ENCODE results near the gene SYNPO2. TPM values are rescaled to one million over a fixed set of nuclear protein-coding genes. Genes with fewer than 3 reads are reported as not detected.

The SYNPO2 gene
- total RNA-seq, 4 donors from 2014 or later, result 998 to 4,186 (median 1,764) TPM

DNA sequence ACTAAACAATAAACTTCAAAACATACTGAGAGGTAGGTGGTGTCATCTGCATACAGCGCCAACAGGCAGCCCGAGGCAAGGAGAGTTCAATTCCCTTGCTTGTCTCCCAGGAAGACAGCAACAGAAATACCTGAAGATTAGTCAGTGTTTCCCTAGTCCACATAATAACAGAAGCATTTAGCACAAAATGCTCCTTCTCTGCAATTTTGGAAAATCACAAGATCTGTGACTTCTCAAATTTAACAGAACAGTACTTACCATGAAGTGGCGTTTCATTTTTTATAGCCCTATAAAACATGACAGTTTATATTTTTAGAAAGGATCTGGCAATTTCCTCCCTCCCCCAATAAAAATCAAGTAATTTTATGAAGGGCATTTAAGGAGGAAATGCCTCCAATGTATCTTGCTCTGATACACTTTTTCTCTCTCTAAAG lies 179.9 kb downstream of the SYNPO2 start:
- Histone ChIP-seq H3K4me3 (no peak overlapping the region), H3K27ac (no peak overlapping the region), H3K9me3 (no peaks in the 10 kb centered on the region), H3K27me3 (no peaks in the 10 kb centered on the region), H3K36me3 (no peaks in the 10 kb centered on the region), H3K4me1 (no peaks in the 10 kb centered on the region)
- in situ Hi-C loops (cut with MboI; ENCODE audit: low sequenced_read_pairs in 4 of 4), result no loop called here
- intact Hi-C loops (cut with DNase I; ENCODE audit: low total_unique reads), result loop anchor here (10.0 kb wide), 1 partner anchor 1846 kb away; no protein-coding TSS in a partner anchor
- ATAC-seq (no peak), DNase-seq (no peak)
- TF ChIP-seq POLR2A (IDR thresholded peaks at IDR 0.05), result no peak
- TF ChIP-seq, protein P1, sequence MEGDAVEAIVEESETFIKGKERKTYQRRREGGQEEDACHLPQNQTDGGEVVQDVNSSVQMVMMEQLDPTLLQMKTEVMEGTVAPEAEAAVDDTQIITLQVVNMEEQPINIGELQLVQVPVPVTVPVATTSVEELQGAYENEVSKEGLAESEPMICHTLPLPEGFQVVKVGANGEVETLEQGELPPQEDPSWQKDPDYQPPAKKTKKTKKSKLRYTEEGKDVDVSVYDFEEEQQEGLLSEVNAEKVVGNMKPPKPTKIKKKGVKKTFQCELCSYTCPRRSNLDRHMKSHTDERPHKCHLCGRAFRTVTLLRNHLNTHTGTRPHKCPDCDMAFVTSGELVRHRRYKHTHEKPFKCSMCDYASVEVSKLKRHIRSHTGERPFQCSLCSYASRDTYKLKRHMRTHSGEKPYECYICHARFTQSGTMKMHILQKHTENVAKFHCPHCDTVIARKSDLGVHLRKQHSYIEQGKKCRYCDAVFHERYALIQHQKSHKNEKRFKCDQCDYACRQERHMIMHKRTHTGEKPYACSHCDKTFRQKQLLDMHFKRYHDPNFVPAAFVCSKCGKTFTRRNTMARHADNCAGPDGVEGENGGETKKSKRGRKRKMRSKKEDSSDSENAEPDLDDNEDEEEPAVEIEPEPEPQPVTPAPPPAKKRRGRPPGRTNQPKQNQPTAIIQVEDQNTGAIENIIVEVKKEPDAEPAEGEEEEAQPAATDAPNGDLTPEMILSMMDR (IDR thresholded peaks at IDR 0.05 in 4 of 5, conservative IDR thresholded peaks at IDR 0.05 in 1 of 5), result no peak

DNA sequence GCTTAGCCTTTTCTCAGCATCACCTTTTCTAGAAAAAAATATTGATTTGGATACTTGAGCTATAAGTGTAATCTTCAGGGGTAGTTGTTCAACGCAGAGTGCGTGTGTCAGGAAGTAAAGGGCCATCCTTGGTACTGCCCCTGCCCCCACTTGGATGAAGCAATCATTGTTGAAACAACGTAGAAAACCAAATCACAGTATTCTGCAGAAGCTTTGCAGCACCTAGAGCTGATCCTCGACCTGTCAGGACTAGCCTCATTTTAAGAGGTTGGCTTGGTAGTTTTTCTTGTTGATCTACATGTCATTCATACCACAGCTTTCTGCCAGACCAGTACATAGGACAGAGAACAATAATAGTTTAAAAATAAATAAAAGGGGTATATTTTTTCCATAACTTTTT lies 181.6 kb downstream of the SYNPO2 start:
- H3K27me3 ChIP-seq, result no peaks in the 10 kb centered on the region
- TF ChIP-seq, protein P1 (IDR thresholded peaks at IDR 0.05 in 4 of 5, conservative IDR thresholded peaks at IDR 0.05 in 1 of 5), result no peak
- TF ChIP-seq POLR2A (IDR thresholded peaks at IDR 0.05), result no peak

DNA sequence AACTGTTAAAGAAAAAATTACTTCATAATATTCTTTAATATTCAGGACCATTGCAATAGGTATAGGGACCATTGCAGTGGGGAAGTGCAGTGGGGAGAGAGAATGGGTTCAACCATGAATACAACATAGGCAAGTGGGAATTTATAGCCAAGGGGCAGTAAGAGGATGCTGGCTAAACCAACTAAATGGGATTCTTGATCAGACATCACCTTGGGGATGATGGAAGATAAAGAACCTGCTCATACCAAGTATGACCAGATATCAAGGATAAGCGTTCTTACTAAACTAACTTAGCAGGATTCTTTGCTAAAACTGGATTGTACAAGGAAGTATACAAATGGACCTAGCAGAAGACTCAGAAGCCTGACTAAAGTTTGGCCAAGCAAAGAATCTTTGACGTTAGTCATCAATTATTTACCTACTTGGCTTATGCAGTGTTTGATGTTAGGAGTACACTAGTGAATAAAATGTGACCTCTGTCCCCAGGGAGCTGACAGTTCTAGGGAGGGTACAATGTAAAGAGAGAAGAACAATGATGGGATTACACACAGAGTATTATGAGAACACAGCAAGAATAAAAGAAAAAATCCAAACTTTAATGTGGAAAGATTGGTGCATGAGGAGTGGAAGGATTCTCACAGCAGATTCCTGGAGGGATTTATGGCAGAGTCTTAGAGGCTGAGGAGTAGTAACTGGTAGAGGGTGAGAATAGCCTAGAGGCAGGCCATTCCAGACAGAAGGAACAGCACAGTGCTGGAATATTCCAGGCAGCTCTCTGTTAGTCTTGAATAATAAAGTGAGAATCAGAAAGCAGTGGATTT lies 192.3 kb downstream of the SYNPO2 start:
- H3K36me3 ChIP-seq, result no peaks in the 10 kb centered on the region
- H3K4me3 ChIP-seq, result no peak overlapping the region
- no peak for ATAC-seq
- H3K27me3 ChIP-seq, result no peaks in the 10 kb centered on the region
- intact Hi-C loops (cut with DNase I; ENCODE audit: low total_unique reads) (no loop called here), in situ Hi-C loops (cut with MboI; ENCODE audit: low sequenced_read_pairs in 4 of 4) (no loop called here)
- TF ChIP-seq POLR2A (IDR thresholded peaks at IDR 0.05), result no peak
- TF ChIP-seq, protein P1 (IDR thresholded peaks at IDR 0.05 in 4 of 5, conservative IDR thresholded peaks at IDR 0.05 in 1 of 5), result no peak
- no peak for DNase-seq
- H3K27ac ChIP-seq, result no peak overlapping the region
- H3K4me1 ChIP-seq, result no peaks in the 10 kb centered on the region
- no peaks in the 10 kb centered on the region for H3K9me3 ChIP-seq

More for the DNA sequence above, 181.6 kb downstream of the SYNPO2 start:
- Histone ChIP-seq H3K4me1 (no peaks in the 10 kb centered on the region), H3K27ac (no peak overlapping the region), H3K36me3 (no peaks in the 10 kb centered on the region), H3K4me3 (no peak overlapping the region), H3K9me3 (no peaks in the 10 kb centered on the region)
- ATAC-seq, result no peak
- intact Hi-C loops (cut with DNase I; ENCODE audit: low total_unique reads), result no loop called here
- in situ Hi-C loops (cut with MboI; ENCODE audit: low sequenced_read_pairs in 4 of 4), result no loop called here
- DNase-seq, result no peak

DNA sequence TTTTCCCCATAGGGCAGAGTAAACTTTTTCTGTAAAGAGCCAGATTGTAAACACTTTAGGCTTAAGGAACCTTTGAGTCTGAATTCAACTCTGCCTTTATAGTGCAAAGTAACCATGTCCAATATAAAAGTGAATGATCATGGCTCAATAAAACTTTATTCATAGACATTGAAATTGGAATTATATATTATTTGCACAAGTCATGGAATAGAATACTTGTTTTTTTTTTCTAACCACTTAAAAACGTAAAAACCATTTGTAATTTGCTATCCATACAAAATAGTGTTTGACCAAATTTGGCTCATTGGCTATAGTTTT lies 192.8 kb downstream of the SYNPO2 start:
- TF ChIP-seq, protein P1 (IDR thresholded peaks at IDR 0.05 in 4 of 5, conservative IDR thresholded peaks at IDR 0.05 in 1 of 5), result no peak
- TF ChIP-seq POLR2A (IDR thresholded peaks at IDR 0.05), result no peak
- Histone ChIP-seq H3K27ac (no peak overlapping the region), H3K36me3 (no peaks in the 10 kb centered on the region), H3K4me1 (no peaks in the 10 kb centered on the region), H3K9me3 (no peaks in the 10 kb centered on the region), H3K27me3 (no peaks in the 10 kb centered on the region), H3K4me3 (no peak overlapping the region)
- in situ Hi-C loops (cut with MboI; ENCODE audit: low sequenced_read_pairs in 4 of 4) (no loop called here), intact Hi-C loops (cut with DNase I; ENCODE audit: low total_unique reads) (no loop called here)
- DNase-seq, result no peak
- no peak for ATAC-seq

Measured in gastrocnemius medialis (tissue), 4 donors.